ENCODE measurements around the gene CZIB. TPM values are rescaled to one million over a fixed set of nuclear protein-coding genes. Genes with fewer than 3 reads are reported as not detected.
A peak's percentile ranks its signal among the peaks of the same experiment; 100 is the strongest.
"Not testable (repeated sequence)": the region's sequence is repeated elsewhere in the genome, so short reads cannot be mapped to it uniquely, and the experiment has no call there.

CZIB gene
- total RNA-seq, 1 experiment from 2014 or later = 57.8 TPM

- DNase-seq (ENCODE audit: low read depth) = peak; percentile 87
- in situ Hi-C loops (cut with HindIII; ENCODE audit: low pct_unique_long_range_greater_than_20kb, low sequenced_read_pairs) = no loop called here
Measured at GRCh38 chr1:53196485-53197290, 23.7 kb downstream of the CZIB start, which contains the start of gene CPT2. Gene CPT2 (plus strand): TSS chr1:53196824. CDS start chr1:53196944, 120 bp downstream.

- in situ Hi-C loops (cut with HindIII; ENCODE audit: low pct_unique_long_range_greater_than_20kb, low sequenced_read_pairs) = no loop called here
- DNase-seq (ENCODE audit: low read depth) = no peak
Measured at GRCh38 chr1:53196017-53196484, 24.4 kb downstream of the CZIB start.

- in situ Hi-C loops (cut with HindIII; ENCODE audit: low pct_unique_long_range_greater_than_20kb, low sequenced_read_pairs) = no loop called here
- no peak for DNase-seq (ENCODE audit: low read depth)
Measured at GRCh38 chr1:53195246-53196016, 25.0 kb downstream of the CZIB start.

- DNase-seq (ENCODE audit: low read depth) = no peak
- in situ Hi-C loops (cut with HindIII; ENCODE audit: low pct_unique_long_range_greater_than_20kb, low sequenced_read_pairs) = no loop called here
Measured at GRCh38 chr1:53190210-53190611, 30.2 kb downstream of the CZIB start.

GRCh38 chr1:53189061-53189460 lies 31.4 kb downstream of the CZIB start:
- DNase-seq (ENCODE audit: low read depth) = no peak
- in situ Hi-C loops (cut with HindIII; ENCODE audit: low pct_unique_long_range_greater_than_20kb, low sequenced_read_pairs) = no loop called here

GRCh38 chr1:53188099-53188498 lies 32.3 kb downstream of the CZIB start:
- no peak for DNase-seq (ENCODE audit: low read depth)
- in situ Hi-C loops (cut with HindIII; ENCODE audit: low pct_unique_long_range_greater_than_20kb, low sequenced_read_pairs) = no loop called here

- DNase-seq (ENCODE audit: low read depth) = no peak
- in situ Hi-C loops (cut with HindIII; ENCODE audit: low pct_unique_long_range_greater_than_20kb, low sequenced_read_pairs) = no loop called here
Measured at GRCh38 chr1:53187401-53187800, 33.0 kb downstream of the CZIB start.

GRCh38 chr1:53186533-53186932 lies 33.9 kb downstream of the CZIB start:
- no peak for DNase-seq (ENCODE audit: low read depth)
- in situ Hi-C loops (cut with HindIII; ENCODE audit: low pct_unique_long_range_greater_than_20kb, low sequenced_read_pairs) = no loop called here

GRCh38 chr1:53185955-53186297 lies 34.5 kb downstream of the CZIB start:
- DNase-seq (ENCODE audit: low read depth); in situ Hi-C loops (cut with HindIII; ENCODE audit: low pct_unique_long_range_greater_than_20kb, low sequenced_read_pairs): not testable (repeated sequence)

GRCh38 chr1:53183095-53183990 lies 37.1 kb downstream of the CZIB start:
- no peak for DNase-seq (ENCODE audit: low read depth)
- in situ Hi-C loops (cut with HindIII; ENCODE audit: low pct_unique_long_range_greater_than_20kb, low sequenced_read_pairs) = no loop called here

GRCh38 chr1:53182716-53183094 lies 37.7 kb downstream of the CZIB start:
- in situ Hi-C loops (cut with HindIII; ENCODE audit: low pct_unique_long_range_greater_than_20kb, low sequenced_read_pairs) = no loop called here
- DNase-seq (ENCODE audit: low read depth) = no peak

- in situ Hi-C loops (cut with HindIII; ENCODE audit: low pct_unique_long_range_greater_than_20kb, low sequenced_read_pairs) = no loop called here
- DNase-seq (ENCODE audit: low read depth) = peak; percentile 32
Measured at GRCh38 chr1:53182111-53182593, 38.3 kb downstream of the CZIB start.

- no peak for DNase-seq (ENCODE audit: low read depth)
Measured at GRCh38 chr1:53180951-53181350, 39.5 kb downstream of the CZIB start.

GRCh38 chr1:53180226-53180625 lies 40.2 kb downstream of the CZIB start:
- no peak for DNase-seq (ENCODE audit: low read depth)

More at GRCh38 chr1:53180951-53181350, 39.5 kb downstream of the CZIB start:
- in situ Hi-C loops (cut with HindIII; ENCODE audit: low pct_unique_long_range_greater_than_20kb, low sequenced_read_pairs) = no loop called here

GRCh38 chr1:53176452-53177208 lies 43.8 kb downstream of the CZIB start:
- in situ Hi-C loops (cut with HindIII; ENCODE audit: low pct_unique_long_range_greater_than_20kb, low sequenced_read_pairs) = no loop called here
- no peak for DNase-seq (ENCODE audit: low read depth)

More at GRCh38 chr1:53180226-53180625, 40.2 kb downstream of the CZIB start:
- in situ Hi-C loops (cut with HindIII; ENCODE audit: low pct_unique_long_range_greater_than_20kb, low sequenced_read_pairs) = no loop called here

GRCh38 chr1:53174971-53175913 lies 45.2 kb downstream of the CZIB start:
- in situ Hi-C loops (cut with HindIII; ENCODE audit: low pct_unique_long_range_greater_than_20kb, low sequenced_read_pairs) = no loop called here

More at GRCh38 chr1:53174971-53175913, 45.2 kb downstream of the CZIB start:
- DNase-seq (ENCODE audit: low read depth) = no peak

Measured in Caki2 (cell line).